HEK293 (cell line): ENCODE measurements around the gene WIPI1.
A peak's percentile ranks its signal among the peaks of the same experiment; 100 is the strongest.

Source experiments
- CTCF ChIA-PET: fragments of 350-600 bp; formaldehyde crosslinking; extraction: SDS; loops from one replicate; lab custom pipeline; 2021; ENCODE audit warnings: antibody characterized with exemption; lab: Yijun Ruan, JAX
- POLR2A ChIA-PET: fragments of 300-600 bp; formaldehyde crosslinking; extraction: SDS; loops from one replicate; lab custom pipeline; 2020; ENCODE audit warnings: antibody characterized with exemption, inconsistent platforms; lab: Yijun Ruan, JAX
- H3K27ac ChIP-seq: fragments of 200-500 bp; sonication (Bioruptor generic); 2 replicates; pipeline ENCODE4 v1.5.1; 2014; ENCODE audit warnings: low read depth, low read length, control low read depth, inconsistent platforms; ENCODE audit errors: extremely low read depth
- H3K36me3 ChIP-seq, 2 experiments: fragments of 200-500 bp in 1 of 2; sonication (Bioruptor generic) in 1 of 2; 1 replicate in 1 of 2; 2 replicates in 1 of 2; pipeline ENCODE4 v1.5.1; 2014 to 2017; ENCODE audit warnings: inconsistent platforms in 2 of 2, low read length in 2 of 2; ENCODE audit not compliant: control insufficient read depth in 2 of 2, insufficient read depth in 1 of 2
- H3K4me1 ChIP-seq: fragments of 200-500 bp; sonication (Bioruptor generic); 2 replicates; pipeline ENCODE4 v1.5.1; 2014; ENCODE audit warnings: mild to moderate bottlenecking, low read length, inconsistent platforms; ENCODE audit not compliant: control insufficient read depth, insufficient read depth
- H3K4me3 ChIP-seq: 2 replicates; pipeline ENCODE4 v1.5.1; 2011; ENCODE audit warnings: low read depth, mild to moderate bottlenecking, control low read depth, low read length, moderate library complexity
- H3K9me3 ChIP-seq: fragments of 200-500 bp; sonication (Bioruptor generic); 2 replicates; pipeline ENCODE4 v1.5.1; 2014; ENCODE audit warnings: low read depth, low read length, inconsistent platforms; ENCODE audit not compliant: control insufficient read depth, insufficient read depth
- GFI1B ChIP-seq: fragments of 450-650 bp; formaldehyde crosslinking; IDR thresholded peaks from 2 replicates; pipeline ENCODE4 v1.5.1; 2016; ENCODE audit warnings: missing biosample characterization, missing genetic modification characterization
- HOXC10 ChIP-seq: sonication (generic); formaldehyde crosslinking; IDR thresholded peaks from 2 replicates; pipeline ENCODE4 v1.8.1; 2023; ENCODE audit warnings: mild to moderate bottlenecking, missing genetic modification reagents
- KLF1 ChIP-seq: fragments of 450-650 bp; formaldehyde crosslinking; IDR thresholded peaks from 2 replicates; pipeline ENCODE4 v1.5.1; 2016; ENCODE audit warnings: missing biosample characterization, missing genetic modification characterization
- KLF8 ChIP-seq: fragments of 450-650 bp; formaldehyde crosslinking; IDR thresholded peaks from 2 replicates; pipeline ENCODE4 v1.5.1; 2016; ENCODE audit warnings: missing biosample characterization, missing genetic modification characterization
- OSR2 ChIP-seq: fragments of 450-650 bp; formaldehyde crosslinking; IDR thresholded peaks from 2 replicates; pipeline ENCODE4 v1.5.1; 2016; ENCODE audit warnings: missing biosample characterization, missing genetic modification characterization
- SP2 ChIP-seq: fragments of 450-650 bp; formaldehyde crosslinking; IDR thresholded peaks from 2 replicates; pipeline ENCODE4 v1.5.1; 2016; ENCODE audit warnings: missing biosample characterization, missing genetic modification characterization
- SP7 ChIP-seq: fragments of 450-650 bp; formaldehyde crosslinking; IDR thresholded peaks from 2 replicates; pipeline ENCODE4 v1.5.1; 2016; ENCODE audit warnings: missing biosample characterization, missing genetic modification characterization
- YY1 ChIP-seq: fragments of 450-650 bp; formaldehyde crosslinking; IDR thresholded peaks from 2 replicates; pipeline ENCODE4 v1.5.1; 2018; ENCODE audit warnings: missing biosample characterization, missing genetic modification characterization
- ZBTB49 ChIP-seq: fragments of 450-650 bp; formaldehyde crosslinking; IDR thresholded peaks from 2 replicates; pipeline ENCODE4 v1.5.1; 2016; ENCODE audit warnings: missing biosample characterization, missing genetic modification characterization, low read depth
- ZNF114 ChIP-seq: fragments of 450-650 bp; formaldehyde crosslinking; IDR thresholded peaks from 2 replicates; pipeline ENCODE4 v1.5.0; 2017; ENCODE audit warnings: missing biosample characterization, missing genetic modification characterization
- ZNF146 ChIP-seq: fragments of 450-650 bp; formaldehyde crosslinking; IDR thresholded peaks from 2 replicates; pipeline ENCODE4 v1.5.1; 2016; ENCODE audit warnings: missing biosample characterization, missing genetic modification characterization
- ZNF223 ChIP-seq: fragments of 450-650 bp; formaldehyde crosslinking; IDR thresholded peaks from 2 replicates; pipeline ENCODE4 v1.5.1; 2016; ENCODE audit warnings: missing biosample characterization, missing genetic modification characterization
- ZNF23 ChIP-seq: fragments of 450-650 bp; formaldehyde crosslinking; IDR thresholded peaks from 2 replicates; pipeline ENCODE4 v1.5.1; 2016; ENCODE audit warnings: missing biosample characterization, missing genetic modification characterization, borderline replicate concordance
- ZNF513 ChIP-seq: fragments of 450-650 bp; IDR thresholded peaks from 2 replicates; pipeline ENCODE4 v1.5.1; 2018; ENCODE audit warnings: missing biosample characterization, missing genetic modification characterization
- ZNF521 ChIP-seq: fragments of 450-650 bp; formaldehyde crosslinking; IDR thresholded peaks from 2 replicates; pipeline ENCODE4 v1.5.1; 2017; ENCODE audit warnings: missing biosample characterization, mild to moderate bottlenecking, missing genetic modification characterization
- ZNF530 ChIP-seq: fragments of 450-650 bp; formaldehyde crosslinking; IDR thresholded peaks from 2 replicates; pipeline ENCODE4 v1.5.1; 2016; ENCODE audit warnings: low read depth, missing biosample characterization, missing genetic modification characterization
- ZNF701 ChIP-seq: fragments of 450-650 bp; formaldehyde crosslinking; IDR thresholded peaks from 2 replicates; pipeline ENCODE4 v1.5.1; 2016; ENCODE audit warnings: missing biosample characterization, missing genetic modification characterization
- ZNF837 ChIP-seq: fragments of 450-650 bp; formaldehyde crosslinking; IDR thresholded peaks from 2 replicates; pipeline ENCODE4 v1.5.1; 2016; ENCODE audit warnings: missing biosample characterization, missing genetic modification characterization
- ZSCAN30 ChIP-seq: fragments of 450-650 bp; IDR thresholded peaks from 2 replicates; pipeline ENCODE4 v1.5.1; 2018; ENCODE audit warnings: missing biosample characterization, mild to moderate bottlenecking, missing genetic modification characterization, moderate library complexity
- TF ChIP-seq, protein P1 (sequence below): fragments of 450-650 bp; formaldehyde crosslinking; IDR thresholded peaks from 2 replicates; pipeline ENCODE4 v1.5.1; 2016; ENCODE audit warnings: missing biosample characterization, missing genetic modification characterization
- TF ChIP-seq, protein P2 (sequence below): fragments of 450-650 bp; formaldehyde crosslinking; IDR thresholded peaks from 2 replicates; pipeline ENCODE4 v1.5.1; 2016; ENCODE audit warnings: missing biosample characterization, missing genetic modification characterization
- TF ChIP-seq, protein P3 (sequence below): fragments of 450-650 bp; formaldehyde crosslinking; IDR thresholded peaks from 2 replicates; pipeline ENCODE4 v1.5.1; 2016; ENCODE audit warnings: missing biosample characterization, missing genetic modification characterization

WIPI1 gene

DNA sequence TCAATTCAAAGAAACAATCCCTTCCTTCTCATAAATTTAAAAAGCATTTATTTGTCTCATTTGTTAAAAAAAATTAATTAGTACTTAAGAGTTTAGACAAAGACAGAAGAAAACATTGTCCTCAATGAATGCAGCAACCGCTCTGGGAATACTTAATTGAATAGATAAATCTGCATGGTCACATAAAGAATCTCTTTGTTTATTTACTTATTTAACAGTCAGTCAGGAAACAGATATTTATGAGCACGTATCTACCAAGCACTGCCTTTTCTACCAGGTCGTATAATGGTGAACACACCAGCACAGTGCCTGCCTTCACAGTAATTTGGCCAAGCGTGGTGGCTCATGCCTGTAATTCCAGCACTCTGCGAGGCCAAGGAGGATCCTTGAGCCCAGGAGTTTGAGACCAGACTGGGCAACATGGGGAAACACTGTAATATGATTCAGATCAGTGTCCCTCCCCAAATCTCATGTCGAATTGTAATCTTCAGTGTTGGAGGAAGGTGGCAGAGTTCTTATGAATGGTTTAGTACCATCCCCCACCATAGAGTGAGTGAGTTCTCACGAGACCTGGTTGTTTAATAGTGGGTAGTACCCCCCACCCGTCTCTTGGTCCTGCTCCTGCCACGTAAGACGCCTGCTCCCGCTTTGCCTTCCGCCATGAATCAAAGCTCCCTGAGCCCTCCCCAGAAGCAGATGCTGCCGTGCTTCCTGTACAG is 8.1 kb downstream of the WIPI1 start:
- ChIA-PET CTCF (interaction anchor here (0.6 to 0.7 kb wide), 2 partner anchors 17 to 454 kb away, joined by 3 to 5 read pairs; no protein-coding TSS in a partner anchor), POLR2A (no interaction called here)
- 0 out of 3 replicates have a peak, but pooled peaks cover 0 to 3% of the 10 kb centered on the region in 2 experiments for H3K36me3 ChIP-seq
- no peaks in the 10 kb centered on the region for H3K9me3 ChIP-seq
- H3K4me3 ChIP-seq: no peak overlapping the region
- no peak overlapping the region for H3K27ac ChIP-seq
- no peak for TF ChIP-seq ZSCAN30
- TF ChIP-seq, protein P1, sequence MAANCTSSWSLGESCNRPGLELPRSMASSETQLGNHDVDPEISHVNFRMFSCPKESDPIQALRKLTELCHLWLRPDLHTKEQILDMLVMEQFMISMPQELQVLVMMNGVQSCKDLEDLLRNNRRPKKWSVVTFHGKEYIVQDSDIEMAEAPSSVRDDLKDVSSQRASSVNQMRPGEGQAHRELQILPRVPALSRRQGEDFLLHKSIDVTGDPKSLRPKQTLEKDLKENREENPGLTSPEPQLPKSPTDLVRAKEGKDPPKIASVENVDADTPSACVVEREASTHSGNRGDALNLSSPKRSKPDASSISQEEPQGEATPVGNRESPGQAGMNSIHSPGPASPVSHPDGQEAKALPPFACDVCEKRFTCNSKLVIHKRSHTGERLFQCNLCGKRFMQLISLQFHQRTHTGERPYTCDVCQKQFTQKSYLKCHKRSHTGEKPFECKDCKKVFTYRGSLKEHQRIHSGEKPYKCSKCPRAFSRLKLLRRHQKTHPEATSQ (tag by site-specific recombination): peak; percentile 49; the same call in 1 of the 2 replicates
- TF ChIP-seq, all 188 proteins: peak for 1
- H3K4me1 ChIP-seq: no peaks in the 10 kb centered on the region

- no peak overlapping the region for H3K27ac ChIP-seq
- ChIA-PET POLR2A (no interaction called here), CTCF (interaction anchor here (0.6 to 2.2 kb wide), 7 partner anchors 9 to 455 kb away, joined by 3 to 11 read pairs (median 4); no protein-coding TSS in a partner anchor)
Observed at GRCh38 chr17:68446626-68447041, 10.7 kb downstream of the WIPI1 start.

More at GRCh38 chr17:68446626-68447041, 10.7 kb downstream of the WIPI1 start:
- Histone ChIP-seq H3K4me1 (no peaks in the 10 kb centered on the region), H3K36me3 (peaks cover 0 to 3% of the 10 kb centered on the region in 2 experiments; a peak in 1 of 3 replicates), H3K4me3 (no peak overlapping the region), H3K9me3 (no peaks in the 10 kb centered on the region)
- TF ChIP-seq, protein P2, sequence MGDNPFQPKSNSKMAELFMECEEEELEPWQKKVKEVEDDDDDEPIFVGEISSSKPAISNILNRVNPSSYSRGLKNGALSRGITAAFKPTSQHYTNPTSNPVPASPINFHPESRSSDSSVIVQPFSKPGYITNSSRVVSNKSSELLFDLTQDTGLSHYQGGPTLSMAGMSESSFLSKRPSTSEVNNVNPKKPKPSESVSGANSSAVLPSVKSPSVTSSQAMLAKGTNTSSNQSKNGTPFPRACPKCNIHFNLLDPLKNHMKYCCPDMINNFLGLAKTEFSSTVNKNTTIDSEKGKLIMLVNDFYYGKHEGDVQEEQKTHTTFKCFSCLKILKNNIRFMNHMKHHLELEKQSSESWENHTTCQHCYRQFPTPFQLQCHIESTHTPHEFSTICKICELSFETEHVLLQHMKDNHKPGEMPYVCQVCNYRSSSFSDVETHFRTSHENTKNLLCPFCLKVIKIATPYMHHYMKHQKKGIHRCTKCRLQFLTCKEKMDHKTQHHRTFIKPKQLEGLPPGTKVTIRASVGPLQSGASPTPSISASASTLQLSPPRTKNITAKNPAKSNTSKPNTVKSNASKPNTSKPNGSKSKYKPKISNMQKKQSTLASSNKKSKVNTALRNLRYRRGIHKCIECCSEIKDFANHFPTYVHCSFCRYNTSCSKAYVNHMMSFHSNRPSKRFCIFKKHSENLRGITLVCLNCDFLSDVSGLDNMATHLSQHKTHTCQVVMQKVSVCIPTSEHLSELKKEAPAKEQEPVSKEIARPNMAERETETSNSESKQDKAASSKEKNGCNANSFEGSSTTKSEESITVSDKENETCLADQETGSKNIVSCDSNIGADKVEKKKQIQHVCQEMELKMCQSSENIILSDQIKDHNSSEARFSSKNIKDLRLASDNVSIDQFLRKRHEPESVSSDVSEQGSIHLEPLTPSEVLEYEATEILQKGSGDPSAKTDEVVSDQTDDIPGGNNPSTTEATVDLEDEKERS: no peak
- TF ChIP-seq ZNF114 (tag by site-specific recombination) (no peak), ZNF513 (tag by site-specific recombination) (no peak), ZNF521 (tag by site-specific recombination) (no peak), SP7 (tag by site-specific recombination) (no peak), YY1 (no peak), ZNF837 (tag by site-specific recombination) (no peak), KLF8 (no peak), GFI1B (tag by site-specific recombination) (no peak), KLF1 (tag by site-specific recombination) (no peak), ZNF530 (tag by site-specific recombination) (no peak), HOXC10 (CRISPR knock-in tag) (no peak), ZBTB49 (tag by site-specific recombination) (no peak), ZNF701 (tag by site-specific recombination) (no peak), ZNF23 (tag by site-specific recombination) (no peak), OSR2 (tag by site-specific recombination) (no peak), ZNF146 (tag by site-specific recombination) (no peak), SP2 (no peak), ZNF223 (no peak)
- TF ChIP-seq, protein P3, sequence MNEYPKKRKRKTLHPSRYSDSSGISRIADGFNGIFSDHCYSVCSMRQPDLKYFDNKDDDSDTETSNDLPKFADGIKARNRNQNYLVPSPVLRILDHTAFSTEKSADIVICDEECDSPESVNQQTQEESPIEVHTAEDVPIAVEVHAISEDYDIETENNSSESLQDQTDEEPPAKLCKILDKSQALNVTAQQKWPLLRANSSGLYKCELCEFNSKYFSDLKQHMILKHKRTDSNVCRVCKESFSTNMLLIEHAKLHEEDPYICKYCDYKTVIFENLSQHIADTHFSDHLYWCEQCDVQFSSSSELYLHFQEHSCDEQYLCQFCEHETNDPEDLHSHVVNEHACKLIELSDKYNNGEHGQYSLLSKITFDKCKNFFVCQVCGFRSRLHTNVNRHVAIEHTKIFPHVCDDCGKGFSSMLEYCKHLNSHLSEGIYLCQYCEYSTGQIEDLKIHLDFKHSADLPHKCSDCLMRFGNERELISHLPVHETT (tag by site-specific recombination): no peak
